ENCODE measurements around the gene CFAP251. TPM values are rescaled to one million over a fixed set of nuclear protein-coding genes. Genes with fewer than 3 reads are reported as not detected.

CFAP251 gene
- total RNA-seq, 1 donor from 2014 or later: 1.2 TPM

- ATAC-seq (ENCODE audit: low read depth) (no peak), DNase-seq (no peak)
- Mint-ChIP-seq H3K36me3 (ENCODE audit: low read depth) (peaks cover 81% of the 10 kb centered on the region), H3K9me3 (no peaks in the 10 kb centered on the region), H3K4me1 (peaks cover 4% of the 10 kb centered on the region), H3K4me3 (no peak overlapping the region), H3K27ac (no peak overlapping the region), H3K27me3 (no peaks in the 10 kb centered on the region)
- ChIA-PET CTCF (interaction anchor here (1.4 kb wide), 1 partner anchor 125 kb away, joined by 3 read pairs; the partner anchor contains the start of gene CFAP251), POLR2A (no interaction called here)
- no peak for TF ChIP-seq CTCF (IDR thresholded peaks at IDR 0.05)
- intact Hi-C loops (cut with micrococcal nuclease): no loop called here
These were observed 125.1 kb downstream of the CFAP251 start for GRCh38 chr12:122043476-122043875.

GRCh38 chr12:122045262-122045661 is 126.9 kb downstream of the CFAP251 start:
- ChIA-PET CTCF (interaction anchor here (0.6 kb wide), 1 partner anchor 93 kb away, joined by 3 read pairs; no protein-coding TSS in a partner anchor), POLR2A (no interaction called here)
- DNase-seq: no peak
- ATAC-seq (ENCODE audit: low read depth): no peak
- H3K4me3 Mint-ChIP-seq: no peak overlapping the region
- H3K27me3 Mint-ChIP-seq: no peaks in the 10 kb centered on the region
- TF ChIP-seq CTCF (IDR thresholded peaks at IDR 0.05): no peak
- H3K4me1 Mint-ChIP-seq: peaks cover 4% of the 10 kb centered on the region
- H3K36me3 Mint-ChIP-seq (ENCODE audit: low read depth): peaks cover 83% of the 10 kb centered on the region
- no peak overlapping the region for H3K27ac Mint-ChIP-seq
- H3K9me3 Mint-ChIP-seq: no peaks in the 10 kb centered on the region
- intact Hi-C loops (cut with micrococcal nuclease): no loop called here

- intact Hi-C loops (cut with micrococcal nuclease): no loop called here
- H3K9me3 Mint-ChIP-seq: no peaks in the 10 kb centered on the region
- CTCF ChIA-PET: interaction anchor here (1.0 kb wide), 1 partner anchor 128 kb away, joined by 3 read pairs; the partner anchor contains the start of gene CFAP251
- H3K27me3 Mint-ChIP-seq: no peaks in the 10 kb centered on the region
- no peaks in the 10 kb centered on the region for H3K4me1 Mint-ChIP-seq
- H3K36me3 Mint-ChIP-seq (ENCODE audit: low read depth): peaks cover 83% of the 10 kb centered on the region
- H3K27ac Mint-ChIP-seq: no peak overlapping the region
- ATAC-seq (ENCODE audit: low read depth) (no peak), DNase-seq (no peak)
- POLR2A ChIA-PET: no interaction called here
- H3K4me3 Mint-ChIP-seq: no peak overlapping the region
- TF ChIP-seq CTCF (IDR thresholded peaks at IDR 0.05): no peak
These were observed 127.8 kb downstream of the CFAP251 start for GRCh38 chr12:122046145-122046544.

- no peak for TF ChIP-seq CTCF (IDR thresholded peaks at IDR 0.05)
- H3K9me3 Mint-ChIP-seq: no peaks in the 10 kb centered on the region
- ChIA-PET CTCF (interaction anchor here (1.0 kb wide), 1 partner anchor 75 kb away, joined by 4 read pairs; no protein-coding TSS in a partner anchor), POLR2A (no interaction called here)
- H3K4me1 Mint-ChIP-seq: no peaks in the 10 kb centered on the region
- H3K27ac Mint-ChIP-seq: no peak overlapping the region
- peaks cover 72% of the 10 kb centered on the region for H3K36me3 Mint-ChIP-seq (ENCODE audit: low read depth)
- ATAC-seq (ENCODE audit: low read depth): no peak
- H3K27me3 Mint-ChIP-seq: no peaks in the 10 kb centered on the region
- intact Hi-C loops (cut with micrococcal nuclease): no loop called here
- H3K4me3 Mint-ChIP-seq: no peak overlapping the region
- no peak for DNase-seq
These were observed 129.8 kb downstream of the CFAP251 start for GRCh38 chr12:122048151-122048550.

GRCh38 chr12:122049827-122050226 is 131.4 kb downstream of the CFAP251 start:
- Mint-ChIP-seq H3K4me1 (peaks cover 4% of the 10 kb centered on the region), H3K27me3 (no peaks in the 10 kb centered on the region), H3K9me3 (no peaks in the 10 kb centered on the region), H3K36me3 (ENCODE audit: low read depth) (peaks cover 71% of the 10 kb centered on the region), H3K27ac (no peak overlapping the region), H3K4me3 (no peak overlapping the region)
- DNase-seq: no peak
- TF ChIP-seq CTCF (IDR thresholded peaks at IDR 0.05): no peak
- CTCF ChIA-PET: interaction anchor here (1.3 to 8.7 kb wide), 2 partner anchors 73 kb away, joined by 3 to 122 read pairs; no protein-coding TSS in a partner anchor
- POLR2A ChIA-PET: no interaction called here
- no peak for ATAC-seq (ENCODE audit: low read depth)
- intact Hi-C loops (cut with micrococcal nuclease): no loop called here

All from activated B cell treated with CpG ODN at 0.5 μM for 24 hours (primary cell).